ENCODE measurements around the gene MLPH. TPM values are rescaled to one million over a fixed set of nuclear protein-coding genes. Genes with fewer than 3 reads are reported as not detected.

MLPH gene
- polyA plus RNA-seq, 3 donors, result not detected

DNA sequence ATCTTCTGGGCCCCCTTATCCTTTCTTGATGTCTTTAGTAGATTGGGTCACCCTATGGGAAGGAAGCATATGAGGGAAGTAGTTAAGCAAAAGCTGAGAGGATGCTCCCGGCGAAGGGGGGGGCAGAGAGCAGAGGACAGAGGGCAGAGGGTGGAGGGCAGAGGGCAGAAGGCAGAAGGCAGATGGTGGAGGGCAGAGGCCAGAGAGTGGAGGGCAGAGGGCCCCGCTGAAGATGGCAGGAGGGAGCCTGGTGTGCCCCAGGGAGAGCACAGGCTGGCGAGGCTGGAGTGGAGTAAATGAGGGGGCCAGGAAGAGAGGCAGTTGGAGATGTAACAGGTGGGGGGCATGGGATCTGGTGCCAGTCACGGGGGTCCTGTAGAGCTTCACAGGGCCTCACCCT, 7.0 kb downstream of the MLPH start:
- Histone ChIP-seq H3K27me3 (ENCODE audit: control insufficient read depth in 2 of 2, insufficient read depth in 2 of 2, low read length in 2 of 2) (peaks cover 0 to 7% of the 10 kb centered on the region in 2 donors), H4K20me1 (ENCODE audit: insufficient read depth, low read length) (no peaks in the 10 kb centered on the region), H2AFZ (ENCODE audit: insufficient read depth, low read depth, low read length, poor library complexity, severe bottlenecking) (no peak overlapping the region), H3K27ac (ENCODE audit: low read depth in 1 of 2, low read length in 2 of 2) (no peak overlapping the region), H3K36me3 (replicated peaks in 1 of 2; ENCODE audit: control insufficient read depth in 1 of 2, insufficient read depth in 2 of 2, low read length in 2 of 2) (no peaks in the 10 kb centered on the region), H3K4me1 (ENCODE audit: control insufficient read depth in 1 of 2, insufficient read depth in 2 of 2, low read length in 2 of 2) (no peaks in the 10 kb centered on the region), H3K9me3 (replicated peaks in 1 of 2; ENCODE audit: control insufficient read depth in 1 of 2, insufficient read depth in 1 of 2, low read length in 2 of 2) (peaks cover 16 to 17% of the 10 kb centered on the region in 2 donors), H3K4me2 (replicated peaks; ENCODE audit: extremely low read depth, low read length, poor library complexity, severe bottlenecking) (no peak overlapping the region), H3K9ac (ENCODE audit: insufficient read depth, low read length, poor library complexity, severe bottlenecking) (no peak overlapping the region), H3K4me3 (replicated peaks in 1 of 3; ENCODE audit: low read depth in 2 of 3, low read length in 3 of 3) (no peak overlapping the region), H3K79me2 (ENCODE audit: insufficient read depth, low read length) (no peaks in the 10 kb centered on the region)
- H3K4me3 Mint-ChIP-seq, result peak overlapping the region in 1 of 2 donors; percentile 30
- no peaks in the 10 kb centered on the region for H3K36me3 Mint-ChIP-seq
- intact Hi-C loops (cut with micrococcal nuclease), result no loop called here
- DNase-seq, result no peak
- peaks cover 12 to 24% (median 19%) of the 10 kb centered on the region in 7 donors for H3K9me3 Mint-ChIP-seq
- no peaks in the 10 kb centered on the region for H3K4me1 Mint-ChIP-seq
- H3K27ac Mint-ChIP-seq, result no peak overlapping the region
- no peak for TF ChIP-seq CTCF (IDR thresholded peaks at IDR 0.05)
- H3K27me3 Mint-ChIP-seq (ENCODE audit: low read depth in 3 of 3), result peaks cover 12 to 23% (median 20%) of the 10 kb centered on the region in 3 donors
- 59% methylated on average over 5 of the region's 5 CpGs for WGBS (ENCODE audit: insufficient coverage)

DNA sequence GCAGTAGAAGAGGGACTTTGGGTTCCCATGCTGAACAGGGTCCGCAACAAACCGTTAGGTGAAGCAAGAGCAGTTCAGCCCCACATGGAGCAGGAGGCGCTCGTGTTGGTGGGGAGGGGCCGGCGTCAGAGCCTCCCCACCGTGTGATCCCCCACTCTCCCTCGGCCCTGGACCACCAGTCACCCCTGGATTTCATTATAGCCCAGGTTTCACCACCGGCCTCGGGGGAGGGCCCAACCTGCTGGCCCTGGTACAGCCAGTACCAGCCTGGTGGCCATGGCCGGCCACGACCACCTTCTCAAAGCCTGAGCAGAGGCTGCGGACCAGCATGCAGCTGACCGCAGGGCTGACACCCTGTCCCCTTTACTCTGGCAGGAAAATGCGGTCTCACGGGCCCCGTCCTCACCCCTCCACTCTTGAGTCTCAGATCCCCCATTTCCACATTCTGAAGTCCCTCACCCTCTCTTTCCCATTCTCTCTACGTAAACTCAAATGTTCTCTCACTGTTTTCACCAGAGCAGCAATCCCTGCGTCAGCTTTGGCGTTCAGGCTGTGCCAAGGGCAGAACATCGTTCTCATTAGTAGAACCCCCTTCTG, 8.6 kb downstream of the MLPH start:
- TF ChIP-seq CTCF (IDR thresholded peaks at IDR 0.05), result no peak
- H3K4me1 Mint-ChIP-seq, result no peaks in the 10 kb centered on the region
- H3K27ac Mint-ChIP-seq, result no peak overlapping the region
- H3K9ac ChIP-seq (ENCODE audit: insufficient read depth, low read length, poor library complexity, severe bottlenecking), result no peak overlapping the region
- H3K4me3 ChIP-seq (replicated peaks in 1 of 3; ENCODE audit: low read depth in 2 of 3, low read length in 3 of 3), result no peak overlapping the region
- H3K27me3 Mint-ChIP-seq (ENCODE audit: low read depth in 3 of 3), result peaks cover 8 to 15% (median 12%) of the 10 kb centered on the region in 3 donors
- DNase-seq, result no peak
- H3K4me3 Mint-ChIP-seq, result peak overlapping the region in 1 of 2 donors; percentile 4
- intact Hi-C loops (cut with micrococcal nuclease), result no loop called here
- no peaks in the 10 kb centered on the region for H3K79me2 ChIP-seq (ENCODE audit: insufficient read depth, low read length)
- H3K27me3 ChIP-seq (ENCODE audit: control insufficient read depth in 2 of 2, insufficient read depth in 2 of 2, low read length in 2 of 2), result no peaks in the 10 kb centered on the region
- H3K4me2 ChIP-seq (replicated peaks; ENCODE audit: extremely low read depth, low read length, poor library complexity, severe bottlenecking), result no peak overlapping the region
- H3K27ac ChIP-seq (ENCODE audit: low read depth in 1 of 2, low read length in 2 of 2), result no peak overlapping the region
- H2AFZ ChIP-seq (ENCODE audit: insufficient read depth, low read depth, low read length, poor library complexity, severe bottlenecking), result no peak overlapping the region
- H3K9me3 ChIP-seq (replicated peaks in 1 of 2; ENCODE audit: control insufficient read depth in 1 of 2, insufficient read depth in 1 of 2, low read length in 2 of 2), result peaks cover 16 to 17% of the 10 kb centered on the region in 2 donors
- peaks cover 12 to 21% (median 19%) of the 10 kb centered on the region in 7 donors for H3K9me3 Mint-ChIP-seq
- whole genome bisulfite sequencing (ENCODE audit: insufficient coverage), result 91% methylated on average over 17 of the region's 21 CpGs
- no peaks in the 10 kb centered on the region for H3K4me1 ChIP-seq (ENCODE audit: control insufficient read depth in 1 of 2, insufficient read depth in 2 of 2, low read length in 2 of 2)
- H4K20me1 ChIP-seq (ENCODE audit: insufficient read depth, low read length), result no peaks in the 10 kb centered on the region
- H3K36me3 ChIP-seq (replicated peaks in 1 of 2; ENCODE audit: control insufficient read depth in 1 of 2, insufficient read depth in 2 of 2, low read length in 2 of 2), result no peaks in the 10 kb centered on the region
- H3K36me3 Mint-ChIP-seq, result no peaks in the 10 kb centered on the region

All from CD14-positive monocyte (primary cell).